ENCODE data around the gene FAM117A.
"Not testable (repeated sequence)": the region's sequence is repeated elsewhere in the genome, so short reads cannot be mapped to it uniquely, and the experiment has no call there.

FAM117A gene

DNA sequence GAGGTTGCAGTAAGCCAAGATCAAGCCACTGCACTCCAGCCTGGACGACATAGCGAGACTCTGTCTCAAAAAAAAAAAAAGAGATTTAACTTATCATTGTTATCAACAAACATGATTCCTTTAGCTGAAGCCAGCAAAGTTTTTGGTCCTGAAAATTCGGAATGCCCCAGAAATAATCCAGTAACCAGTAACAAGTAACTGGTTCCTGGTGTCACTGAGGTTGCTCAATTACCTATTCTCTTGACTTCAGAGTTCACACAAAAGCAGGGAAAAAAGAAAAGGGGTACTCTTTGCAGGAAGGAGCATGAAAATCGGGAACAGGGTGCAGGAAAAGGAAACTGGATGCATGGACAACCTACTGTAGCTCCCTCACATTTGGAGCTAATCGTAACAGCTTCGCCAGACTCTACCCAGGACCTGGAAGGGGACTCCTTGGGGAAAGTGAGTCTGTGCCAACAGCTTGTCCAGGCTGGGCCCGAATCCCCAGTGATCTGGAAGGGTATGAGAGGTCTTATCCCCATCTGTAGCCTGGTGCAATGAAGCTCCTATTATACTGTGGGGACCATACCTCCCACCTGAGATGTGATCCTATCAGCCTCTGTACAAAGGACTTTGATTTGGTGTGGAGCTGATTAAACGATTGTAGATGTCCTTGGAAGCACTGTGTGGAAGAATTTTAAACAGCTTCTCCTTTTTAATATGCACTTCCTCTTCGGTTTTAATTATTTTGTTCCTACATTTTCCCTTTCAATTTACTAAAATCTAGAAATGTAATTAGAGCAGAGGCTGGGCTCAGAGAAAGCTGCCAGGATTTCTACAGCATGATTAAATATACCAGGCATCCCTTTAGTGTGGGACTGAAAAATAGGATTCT lies 82.6 kb downstream of the FAM117A start:
- no peak for DNase-seq

DNA sequence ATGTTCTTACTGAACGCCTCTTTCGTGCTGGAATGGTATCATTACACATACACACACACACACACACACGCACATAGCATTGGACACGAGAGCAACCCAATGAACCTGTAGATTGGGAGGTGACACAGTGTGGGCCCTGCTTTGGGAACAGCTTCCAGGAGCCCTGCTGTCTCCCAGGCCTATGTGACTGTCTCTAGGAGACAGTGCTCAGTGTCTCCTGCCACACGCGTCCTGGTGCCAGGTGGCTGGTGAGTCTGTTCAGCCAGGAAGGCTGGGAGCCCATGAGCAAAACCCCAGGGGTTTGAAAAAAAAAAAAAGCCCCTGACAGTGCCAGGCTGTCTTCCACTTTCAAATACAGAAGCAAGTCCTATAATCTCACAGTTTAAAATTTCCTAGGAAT lies 83.6 kb downstream of the FAM117A start:
- DNase-seq = peak in 4 of 56 donors; percentile 7 to 24 (median 16)

DNA sequence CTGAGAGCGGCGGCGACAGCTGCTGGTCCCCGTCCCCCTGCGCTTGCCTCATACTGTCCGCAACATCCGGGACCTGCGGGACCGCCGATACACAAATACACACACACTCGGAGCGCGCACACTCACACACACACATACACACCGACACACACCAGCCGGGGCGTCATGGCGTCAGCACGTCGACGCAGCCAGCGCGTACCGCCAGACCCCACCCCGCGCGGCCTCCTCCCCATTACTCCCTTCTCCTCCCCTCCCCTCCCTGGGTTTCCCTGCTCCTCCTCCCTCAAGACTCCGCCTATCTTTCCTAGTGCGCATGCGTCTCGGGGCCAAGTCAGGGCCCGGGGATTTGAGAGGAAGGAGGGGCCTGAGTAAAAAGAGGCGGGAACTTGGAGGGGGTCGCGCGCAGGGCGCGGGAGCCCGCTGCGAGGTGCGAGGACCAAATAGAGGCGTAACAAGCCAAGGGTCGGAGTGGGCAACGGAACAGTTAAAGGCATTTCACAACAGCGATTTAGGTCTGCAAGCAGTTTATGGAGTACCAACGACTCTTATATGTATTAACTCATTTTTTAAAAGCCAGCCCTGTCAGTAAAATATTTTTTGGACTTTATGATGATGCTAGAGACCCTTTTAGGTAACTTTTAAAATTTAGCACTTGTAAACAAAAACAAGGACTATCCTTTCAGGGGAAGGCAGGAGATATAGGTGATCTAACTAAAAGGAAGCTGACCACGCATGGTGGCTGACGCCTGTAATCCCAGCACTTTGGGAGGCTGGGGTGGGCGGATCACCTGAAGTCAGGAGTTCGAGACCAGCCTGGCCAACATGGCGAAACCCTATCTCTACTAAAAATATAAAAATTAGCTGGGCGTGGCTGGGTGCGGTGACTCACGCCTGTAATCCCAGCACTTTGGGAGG lies 85.7 kb downstream of the FAM117A start, which contains the start of gene SPOP:
SPOP (minus strand) TSS at position 165 of the 915 bp plus-strand sequence. CDS start 55,287 bp downstream, outside the sequence.
- peak; percentile 82 to 99 (median 98) for DNase-seq

DNA sequence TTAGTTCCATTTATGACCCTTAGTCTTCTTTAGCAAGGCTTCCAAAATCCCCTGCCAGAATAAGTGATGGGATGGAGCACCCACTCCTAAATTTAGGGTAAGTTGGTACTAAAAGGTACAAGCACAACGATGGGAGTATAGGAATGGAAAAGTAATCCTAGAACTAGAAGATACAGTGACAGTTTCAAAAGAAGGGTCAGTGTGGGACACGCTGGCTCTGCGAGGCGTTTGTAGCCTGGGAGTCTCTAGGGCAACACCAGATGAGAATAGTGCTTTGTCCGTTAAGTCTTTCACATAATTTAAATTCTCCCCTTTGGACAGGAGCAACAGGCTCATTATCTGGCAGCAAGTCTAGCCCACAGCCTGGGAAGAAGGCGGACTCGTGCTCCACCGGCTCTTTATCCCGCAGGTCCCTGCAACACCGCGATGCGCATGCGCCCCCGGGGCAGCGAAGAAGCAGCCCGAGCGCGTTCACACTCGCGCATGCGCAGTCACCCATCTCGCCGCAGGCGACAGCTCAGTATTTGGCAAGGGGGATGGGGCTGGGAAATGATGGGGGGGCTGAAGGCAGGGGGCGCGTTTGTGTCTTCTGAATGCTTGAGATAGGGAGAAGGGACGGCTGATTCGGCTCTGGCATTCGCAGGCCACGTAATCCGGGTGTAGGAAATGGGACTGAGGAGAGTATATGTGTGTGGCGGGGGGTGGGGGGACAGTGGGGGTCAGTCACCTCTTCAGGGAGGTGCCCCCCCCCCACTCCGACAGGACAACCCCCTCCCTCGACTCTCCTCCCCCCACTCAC lies 86.6 kb downstream of the FAM117A start:
- peak; percentile 30 to 95 (median 86) for DNase-seq

DNA sequence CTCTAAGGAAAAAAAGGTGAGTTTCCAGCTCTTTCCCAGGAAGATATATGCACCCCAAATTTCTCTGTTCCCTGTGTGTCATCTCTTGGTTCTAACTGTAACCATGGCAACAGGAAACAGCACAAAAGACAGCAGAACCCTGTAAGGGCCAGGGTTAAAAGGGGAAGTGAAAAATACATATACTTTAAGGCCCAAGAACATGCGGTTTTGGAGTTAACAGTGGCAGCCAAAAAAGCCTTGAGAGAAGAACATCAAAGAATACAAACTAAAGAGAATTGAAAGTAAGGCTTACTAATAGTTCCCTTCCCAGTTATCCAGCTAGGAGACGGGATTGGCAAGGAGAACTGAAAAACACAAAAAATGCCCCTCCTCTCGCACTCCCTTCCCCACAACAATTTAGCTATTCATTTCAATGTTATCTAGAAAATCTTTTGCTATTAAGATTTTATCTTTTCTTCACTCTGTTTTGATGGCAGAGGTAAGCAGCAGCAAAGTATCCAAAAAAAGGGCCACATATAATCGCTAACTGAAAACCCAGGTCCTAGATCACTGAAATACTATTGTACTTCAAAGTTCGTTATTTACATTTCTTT lies 87.6 kb downstream of the FAM117A start:
- DNase-seq = peak in 1 of 56 donors; percentile 23

DNA sequence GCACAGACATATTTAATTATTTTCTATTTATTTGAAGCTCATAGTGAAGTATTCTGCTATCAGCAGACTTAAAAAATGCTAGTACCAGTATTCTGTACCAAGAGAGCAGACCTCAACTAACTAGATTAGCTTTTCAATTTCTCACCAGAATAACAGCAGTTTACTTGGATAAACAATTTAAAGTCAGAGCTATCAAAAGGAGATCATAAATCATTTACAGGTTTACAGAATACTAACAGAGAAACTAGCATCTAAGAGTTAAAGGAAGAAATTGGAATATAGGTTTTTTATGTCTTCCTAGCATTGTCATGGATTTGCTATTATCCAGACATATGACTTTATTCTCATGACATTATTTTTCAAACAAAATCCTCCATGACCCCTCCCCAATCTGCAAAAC lies 89.4 kb downstream of the FAM117A start:
- DNase-seq = no peak

DNA sequence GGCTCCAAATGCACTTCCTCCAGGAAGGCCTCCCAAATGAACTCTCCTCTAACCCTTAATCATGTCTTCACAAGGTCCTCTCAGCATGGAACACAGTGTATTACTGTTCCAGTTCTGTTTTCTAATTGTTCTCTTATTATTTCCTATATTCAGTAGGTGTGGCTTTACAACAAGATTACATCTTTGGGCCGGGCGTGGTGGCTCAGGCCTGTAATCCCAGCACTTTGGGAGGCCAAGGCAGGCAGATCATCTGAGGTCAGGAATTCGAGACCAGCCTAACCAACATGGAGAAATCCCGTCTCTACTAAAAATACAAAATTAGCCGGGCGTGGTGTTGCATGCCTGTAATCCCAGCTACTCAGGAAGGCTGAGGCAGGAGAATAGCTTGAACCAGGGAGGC lies 90.3 kb downstream of the FAM117A start:
- DNase-seq = not testable (repeated sequence)

DNA sequence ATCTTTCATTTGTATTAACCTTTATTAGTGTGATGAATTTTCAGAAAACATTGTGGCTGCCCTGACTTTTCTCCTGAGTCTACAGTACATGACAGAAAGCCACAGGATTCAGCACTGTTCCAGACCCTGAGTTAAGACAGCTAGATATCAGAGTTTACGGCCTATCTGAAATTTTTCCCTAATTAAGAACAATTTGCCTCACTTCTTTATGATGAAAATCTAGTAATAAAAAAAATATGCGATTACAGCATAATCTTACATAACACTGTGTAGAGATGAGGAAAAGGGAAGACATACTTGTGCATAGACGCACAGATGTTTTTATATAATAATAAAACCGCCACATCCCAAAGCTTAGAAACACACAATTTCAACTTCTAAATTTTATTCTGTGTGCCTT lies 93.3 kb downstream of the FAM117A start:
- DNase-seq = no peak

DNA sequence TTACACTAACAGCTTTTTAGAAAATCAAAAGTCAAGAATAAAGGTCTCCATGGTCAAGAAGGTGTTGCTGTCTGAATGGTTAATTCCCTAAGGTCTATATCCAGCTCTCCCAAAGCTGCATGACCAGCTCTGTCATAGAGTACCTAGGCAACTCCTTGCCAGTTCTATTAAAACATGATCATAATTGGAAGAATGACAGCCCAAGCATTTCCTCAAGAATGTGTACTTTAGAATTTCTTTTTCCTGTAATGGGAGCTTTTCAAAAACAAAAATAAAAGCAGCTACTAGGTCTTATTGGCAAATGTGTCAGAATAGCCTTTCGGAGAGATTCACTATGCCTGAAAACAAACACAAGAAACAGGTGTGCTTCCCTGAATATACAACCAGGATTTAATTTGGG lies 93.9 kb downstream of the FAM117A start:
- no peak for DNase-seq

DNA sequence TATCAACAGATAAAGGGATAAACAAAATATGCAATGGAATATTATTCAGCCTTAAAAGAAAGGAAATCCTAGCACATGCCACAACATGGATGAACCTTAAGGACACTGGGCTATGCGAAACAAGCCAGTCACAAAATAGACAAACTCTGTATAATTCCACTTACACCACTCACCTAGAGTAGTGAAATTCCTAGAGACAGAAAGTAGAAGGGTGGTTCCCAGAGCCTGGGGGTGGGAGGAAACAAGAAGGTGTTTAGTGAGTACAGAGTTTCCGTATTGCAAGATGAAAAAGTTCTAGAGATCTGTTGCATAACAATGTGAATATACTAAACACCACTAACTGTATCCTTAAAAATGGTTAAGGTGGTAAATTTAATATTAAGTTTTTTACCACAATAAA lies 96.1 kb downstream of the FAM117A start:
- DNase-seq = no peak

DNA sequence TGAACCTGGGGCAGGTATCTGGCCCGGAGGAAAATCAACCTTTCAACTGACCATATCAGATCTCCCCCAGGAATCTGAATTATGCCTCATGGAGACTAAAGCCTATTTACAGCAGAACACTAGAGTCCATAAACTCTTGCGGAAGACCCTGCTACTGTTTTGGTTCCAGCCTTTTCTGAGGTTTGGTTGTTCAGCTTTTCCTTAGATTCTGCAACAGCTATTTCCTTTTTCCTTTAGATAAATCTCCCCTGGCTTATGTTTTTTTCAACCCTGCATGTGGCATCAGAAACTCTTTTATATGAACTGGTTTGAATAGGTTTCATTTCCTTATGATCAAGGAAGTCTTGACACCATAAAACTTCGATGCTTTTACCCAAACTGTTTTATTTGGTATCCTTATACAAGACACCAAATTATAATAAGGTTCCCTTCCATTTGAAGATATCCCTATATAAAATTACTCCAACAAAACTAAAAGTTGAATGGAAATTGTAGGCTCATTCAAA lies 99.2 kb downstream of the FAM117A start:
- no peak for DNase-seq

Measured in amygdala (tissue), 56 donors.